ENCODE results near the gene SERTAD1. TPM values are rescaled to one million over a fixed set of nuclear protein-coding genes. Genes with fewer than 3 reads are reported as not detected.
"Not testable (repeated sequence)": the region's sequence is repeated elsewhere in the genome, so short reads cannot be mapped to it uniquely, and the experiment has no call there.

The SERTAD1 gene
- total RNA-seq, 1 experiment from 2014 or later = 15.4 TPM

DNA sequence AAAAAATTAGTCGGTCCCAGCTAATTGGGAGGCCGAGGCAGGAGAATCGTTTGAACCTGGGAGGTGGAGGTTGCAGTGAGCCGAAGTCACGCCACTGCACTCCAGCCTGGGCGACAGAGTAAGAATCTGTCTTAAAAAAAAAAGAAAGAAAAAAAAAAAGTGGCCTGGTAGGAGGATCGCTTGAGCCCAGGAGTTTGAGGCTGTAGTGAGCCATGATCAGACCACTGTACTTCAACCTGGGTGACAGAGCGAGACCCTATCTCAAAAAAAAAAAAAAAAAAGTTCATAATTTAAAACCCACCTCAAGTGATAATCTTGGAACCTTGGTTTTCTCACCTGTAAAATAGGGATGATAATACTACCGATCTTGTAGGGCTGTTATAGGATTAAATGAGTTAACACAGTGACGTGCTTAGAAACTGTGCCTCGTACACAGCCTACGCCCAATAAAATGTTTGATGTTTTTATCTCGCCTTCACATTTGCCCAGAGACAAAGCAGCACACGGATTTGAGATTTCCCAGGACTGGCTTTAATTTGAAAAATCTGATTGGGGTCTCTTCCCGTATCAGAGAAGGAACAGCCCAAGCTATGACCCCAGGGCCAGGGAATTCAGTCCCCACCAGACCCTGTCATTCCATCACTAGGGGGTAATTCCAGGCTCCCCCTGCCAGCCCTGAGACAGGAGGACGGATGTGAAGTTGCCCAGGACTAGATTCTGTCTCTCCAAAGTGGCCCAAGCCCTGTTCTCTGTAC lies 3.6 kb downstream of the SERTAD1 start:
- DNase-seq (ENCODE audit: low spot score) = no peak

GRCh38 chr19:40420766-40421765 lies 4.7 kb downstream of the SERTAD1 start:
- DNase-seq (ENCODE audit: low spot score) = peak; percentile 87

DNA sequence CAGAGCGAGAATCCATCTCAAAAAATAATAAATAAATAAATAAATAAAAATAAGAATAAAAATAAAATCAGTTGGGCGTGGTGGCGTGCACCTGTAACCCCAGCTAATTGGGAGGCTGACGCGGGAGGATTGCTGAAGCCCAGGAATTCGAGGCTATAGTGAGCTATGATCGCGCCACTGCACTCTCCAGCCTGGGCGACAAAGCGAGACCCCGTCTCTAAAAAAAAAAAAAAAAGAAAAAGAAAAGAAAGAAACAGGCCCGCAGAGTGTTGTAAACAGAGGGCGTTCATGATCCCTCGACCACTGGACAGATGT lies 5.4 kb downstream of the SERTAD1 start:
- DNase-seq (ENCODE audit: low spot score) = no peak

DNA sequence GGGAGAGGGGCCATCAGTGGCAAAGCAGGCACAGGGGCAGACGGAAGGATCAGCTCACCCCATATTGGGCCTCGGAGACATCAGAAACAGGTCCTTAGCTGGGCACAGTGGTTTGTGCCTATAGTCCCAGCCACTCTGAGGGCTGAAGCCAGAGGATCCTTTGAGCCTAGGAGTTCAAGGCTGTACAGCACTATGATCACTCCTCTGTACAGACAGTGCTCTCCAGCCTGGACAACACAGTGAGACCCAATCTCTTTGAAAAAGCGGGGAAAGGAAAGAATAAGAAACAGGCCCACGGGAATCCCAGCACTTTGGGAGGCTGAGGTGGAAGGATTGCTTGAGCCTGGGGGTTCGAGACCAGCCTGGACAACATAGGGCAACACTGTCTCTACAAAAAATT lies 6.0 kb downstream of the SERTAD1 start:
- DNase-seq (ENCODE audit: low spot score) = no peak

GRCh38 chr19:40419066-40419612 lies 6.7 kb downstream of the SERTAD1 start:
- no peak for DNase-seq (ENCODE audit: low spot score)

DNA sequence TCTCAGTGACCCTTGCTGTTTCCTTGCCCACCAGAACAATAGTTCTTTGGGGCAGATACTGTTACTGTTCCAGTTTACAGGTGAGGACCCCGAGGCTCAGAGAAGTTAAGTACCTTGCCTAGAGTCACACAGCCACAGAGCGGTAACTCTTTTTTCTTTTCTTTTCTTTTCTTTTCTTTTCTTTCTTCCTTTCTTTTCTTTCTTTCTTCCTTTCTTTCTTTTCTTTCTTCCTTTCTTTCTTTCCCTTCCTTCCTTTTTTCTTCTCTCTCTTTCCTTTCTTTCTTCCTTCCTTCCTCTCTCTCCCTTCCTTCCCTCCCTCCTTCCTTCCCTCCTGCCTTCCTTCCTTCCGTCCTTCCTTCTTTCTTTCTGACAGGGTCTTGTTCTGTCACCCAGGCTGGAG lies 7.8 kb downstream of the SERTAD1 start:
- no peak for DNase-seq (ENCODE audit: low spot score)

GRCh38 chr19:40417643-40417981 lies 8.2 kb downstream of the SERTAD1 start:
- no peak for DNase-seq (ENCODE audit: low spot score)

DNA sequence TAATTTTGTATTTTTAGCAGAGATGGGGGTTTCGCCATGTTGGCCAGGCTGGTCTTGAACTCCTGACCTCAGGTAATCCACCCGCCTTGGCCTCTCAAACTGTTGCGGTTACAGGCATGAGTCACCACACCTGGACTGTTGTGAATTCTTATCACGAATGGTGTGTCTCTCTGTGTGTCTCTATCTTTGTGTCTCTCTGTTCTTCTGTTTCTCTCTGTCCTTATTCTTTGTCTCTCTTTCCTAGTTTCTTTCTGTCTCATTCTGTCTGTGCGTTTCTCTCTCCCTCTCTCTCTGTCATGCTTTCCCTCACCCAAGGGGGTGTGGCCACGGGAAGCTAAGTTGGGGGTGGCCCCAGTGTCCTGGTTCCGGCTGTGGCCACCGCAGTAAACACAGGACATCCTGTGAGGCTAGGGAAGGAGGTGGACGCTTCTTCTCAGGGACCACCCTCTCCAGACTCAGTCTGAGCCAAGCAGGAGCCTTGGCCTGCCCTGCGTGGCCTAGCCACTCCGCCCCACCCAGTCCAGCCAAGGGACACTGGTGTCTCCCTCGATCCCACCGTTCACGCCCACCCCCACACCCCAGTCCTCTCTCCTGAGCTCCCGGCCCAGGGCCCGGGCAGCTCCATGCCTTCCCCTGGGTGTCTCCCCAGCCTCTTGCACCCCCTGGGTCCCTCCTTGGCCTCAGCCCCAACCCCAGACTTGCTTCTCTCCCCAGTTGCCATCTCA lies 8.7 kb downstream of the SERTAD1 start:
- DNase-seq (ENCODE audit: low spot score) = peak; percentile 91

GRCh38 chr19:40415768-40416167 lies 10.0 kb downstream of the SERTAD1 start:
- no peak for DNase-seq (ENCODE audit: low spot score)

- DNase-seq (ENCODE audit: low spot score) = no peak
Observed at GRCh38 chr19:40414542-40415535, 11.0 kb downstream of the SERTAD1 start.

DNA sequence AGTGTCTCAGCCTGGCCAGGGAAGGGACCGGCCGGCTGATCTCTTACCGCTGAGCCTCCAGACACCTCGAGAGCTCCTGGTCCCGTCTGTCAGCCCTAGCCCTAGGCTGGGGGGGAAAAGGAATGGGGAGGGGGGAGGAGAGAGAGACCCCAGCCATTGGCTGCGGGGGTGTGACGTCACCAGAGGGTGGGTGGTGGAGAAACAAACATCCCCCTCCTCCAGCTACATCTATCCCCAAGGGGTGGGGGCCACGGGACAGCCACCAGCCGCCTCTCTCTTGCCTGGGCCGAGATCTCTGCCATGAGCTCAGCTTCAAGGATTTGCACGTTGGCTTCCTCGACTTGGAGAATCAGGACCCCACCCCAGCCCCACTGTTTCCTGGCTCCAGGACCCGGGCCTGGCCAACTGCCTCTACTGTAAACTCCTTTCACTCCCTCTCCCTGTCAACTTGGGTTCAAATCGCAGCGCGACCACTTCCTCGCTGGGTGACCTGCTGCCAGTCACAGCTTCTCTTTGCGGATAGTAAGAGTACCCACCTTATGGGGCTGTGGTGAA lies 12.4 kb downstream of the SERTAD1 start, which contains the start of gene PRX:
Gene PRX, minus strand, starts transcription at position 88 of the 555 bp plus-strand sequence. CDS start 5,446 bp downstream, outside the sequence.
- no peak for DNase-seq (ENCODE audit: low spot score)

GRCh38 chr19:40412866-40413265 lies 12.9 kb downstream of the SERTAD1 start:
- DNase-seq (ENCODE audit: low spot score) = no peak

DNA sequence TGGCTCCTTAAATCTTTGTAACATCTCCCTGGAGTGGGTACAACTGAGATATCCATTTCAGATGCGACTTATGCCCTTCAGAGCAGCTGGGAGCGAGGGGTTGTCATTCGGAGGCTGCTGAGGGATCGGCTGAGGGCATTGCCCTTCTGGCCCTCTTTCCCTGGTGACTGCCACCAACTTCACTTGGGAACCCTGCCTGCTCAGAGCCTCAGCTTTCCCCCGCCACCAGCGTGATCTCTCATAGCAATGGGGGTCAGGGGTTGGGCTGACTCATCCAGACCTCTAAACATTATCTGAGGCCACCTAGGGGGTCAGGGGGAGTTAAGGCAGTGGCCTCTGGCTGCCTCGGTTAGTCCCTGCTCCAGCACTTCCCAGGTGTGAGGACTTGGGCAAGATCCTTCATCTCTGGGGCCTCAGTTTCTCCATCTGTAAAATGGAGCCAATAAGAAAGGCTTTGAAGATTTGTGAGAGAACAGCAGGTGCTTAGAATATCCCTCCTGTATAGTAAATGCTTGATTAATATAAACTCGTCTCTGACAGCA lies 13.8 kb downstream of the SERTAD1 start:
- no peak for DNase-seq (ENCODE audit: low spot score)

- DNase-seq (ENCODE audit: low spot score) = no peak
Observed at GRCh38 chr19:40411125-40411842, 14.5 kb downstream of the SERTAD1 start.

DNA sequence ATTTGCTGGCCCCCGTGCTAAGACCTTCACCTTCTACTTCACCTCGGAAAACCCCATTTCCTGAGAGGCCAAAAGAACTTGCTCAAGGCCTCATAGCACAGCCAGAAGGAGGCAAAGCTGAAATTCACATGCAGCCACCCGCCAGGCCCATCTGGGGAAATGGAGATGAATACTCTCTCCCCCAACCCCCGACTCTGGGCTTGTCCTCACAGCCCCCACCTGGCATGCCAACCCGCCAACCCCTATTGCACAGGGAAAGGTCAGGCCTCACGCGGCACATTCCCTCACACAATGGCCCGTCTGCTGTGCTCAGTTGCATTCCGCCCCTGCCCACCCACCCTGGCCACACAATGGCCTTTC lies 15.8 kb downstream of the SERTAD1 start:
- no peak for DNase-seq (ENCODE audit: low spot score)

DNA sequence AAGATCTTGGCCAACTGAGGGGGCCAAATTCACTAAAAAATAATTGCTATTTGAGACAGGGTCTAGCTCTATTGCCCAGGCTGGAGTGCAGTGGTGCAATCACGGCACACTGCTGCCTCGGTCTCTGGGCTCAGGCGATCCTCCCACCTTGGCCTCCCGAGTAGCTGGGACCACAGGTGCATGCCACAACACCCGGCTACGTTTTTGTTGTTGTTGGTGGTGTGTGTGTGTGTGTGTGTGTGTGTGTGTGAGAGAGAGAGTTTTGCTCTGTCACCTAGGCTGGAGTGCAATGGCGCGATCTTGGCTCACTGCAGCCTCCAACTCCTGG lies 17.2 kb downstream of the SERTAD1 start:
- not testable (repeated sequence) for DNase-seq (ENCODE audit: low spot score)

DNA sequence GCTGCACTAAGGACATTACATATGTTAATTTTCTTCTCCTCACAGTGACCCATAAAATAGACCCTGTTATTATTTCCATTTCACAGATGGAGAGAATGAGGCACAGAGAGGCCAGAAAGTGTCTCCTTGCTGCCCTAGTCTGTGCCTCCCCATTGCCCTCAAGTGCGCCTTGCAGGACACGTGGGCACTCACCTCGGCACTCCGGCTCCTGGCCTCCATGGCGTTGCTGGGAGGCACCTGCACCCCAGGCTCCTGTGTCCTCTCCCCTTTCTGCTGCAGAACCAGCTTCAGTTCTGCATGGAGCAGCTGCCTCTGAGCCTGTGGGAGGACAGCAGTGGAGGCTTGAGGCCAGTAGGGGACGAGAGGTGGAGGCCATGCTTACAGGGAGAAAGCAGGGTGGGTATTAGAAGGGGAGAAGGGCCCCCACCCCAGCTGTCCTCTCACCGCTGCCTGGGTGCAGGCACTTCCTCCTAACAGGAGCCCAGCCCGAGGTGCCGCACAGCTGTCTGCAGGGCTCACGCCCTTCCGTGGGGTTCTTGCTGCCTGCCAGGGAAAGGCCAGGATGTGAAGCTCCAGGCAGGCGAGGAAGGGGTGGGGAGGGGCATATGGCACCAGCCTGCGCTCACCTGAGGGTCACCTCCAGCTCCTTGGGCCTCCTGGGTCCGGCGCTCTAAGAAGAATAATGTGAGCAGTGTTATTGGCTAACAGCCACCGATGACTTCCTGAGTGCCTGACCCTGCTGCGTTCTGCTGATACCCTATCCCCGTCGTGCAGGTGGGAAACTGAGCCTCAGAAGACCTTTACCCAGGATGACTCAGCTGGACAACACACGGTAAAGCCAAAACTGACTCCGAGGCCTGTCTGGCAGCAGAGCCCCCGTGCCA lies 17.8 kb downstream of the SERTAD1 start:
- DNase-seq (ENCODE audit: low spot score) = no peak

- peak; percentile 74 for DNase-seq (ENCODE audit: low spot score)
Observed at GRCh38 chr19:40403262-40403984, 22.4 kb downstream of the SERTAD1 start.
